Prostate gland (tissue), 2 donors: ENCODE data around the gene BATF3. TPM values are rescaled to one million over a fixed set of nuclear protein-coding genes. Genes with fewer than 3 reads are reported as not detected.

Source experiments
- DNase-seq: peaks from one replicate; pipeline ENCODE4 v3.0.0-alpha.2; 2019; ENCODE audit warnings: low spot score
- H3K27ac ChIP-seq, 2 donors: fragments of 200-600 bp; sonication (generic); 2 replicates each; pipeline ENCODE4 v1.5.1; 2017 to 2019
- H3K27me3 ChIP-seq: fragments of 200-600 bp; sonication (generic); replicated peaks from 2 replicates; pipeline ENCODE4 v1.5.1; 2019; ENCODE audit not compliant: insufficient read depth
- H3K36me3 ChIP-seq, 2 donors: fragments of 200-600 bp; sonication (generic); 1 replicate in 1 of 2; 2 replicates in 1 of 2; pipeline versions ENCODE4 v1.5.1 to v1.8.1; 2017 to 2019
- H3K4me1 ChIP-seq: fragments of 200-600 bp; sonication (generic); replicated peaks from 2 replicates; pipeline ENCODE4 v1.5.1; 2019
- H3K4me3 ChIP-seq, 2 donors: fragments of 200-600 bp; sonication (generic); 2 replicates each; pipeline ENCODE4 v1.5.1; 2017 to 2019
- H3K9me3 ChIP-seq: fragments of 200-600 bp; sonication (generic); 2 replicates; pipeline ENCODE4 v1.5.1; 2017
- POLR2A ChIP-seq: fragments of 450-650 bp; IDR thresholded peaks from one replicate; pipeline ENCODE4 v1.6.1; 2016; ENCODE audit warnings: antibody characterized with exemption, mild to moderate bottlenecking
- POLR2AphosphoS5 ChIP-seq: sonication (generic); formaldehyde crosslinking; IDR thresholded peaks from one replicate; pipeline ENCODE4 v1.6.1; 2017; ENCODE audit warnings: antibody characterized with exemption
- WGBS: methylation state at CpG from one replicate; pipeline ENCODE4 v1.1.5; 2018; 5-methylcytosine and 5-hydroxymethylcytosine counted together
- intact Hi-C: fragments of 100-400 bp; cut with DNase I; formaldehyde crosslinking; loops from one replicate; pipeline ENCODE4 v1.14.2; 2022
- total RNA-seq, 2 donors: library from RNA; depleted of rRNA; stranded (reverse); fragments of >200 nt; gene quantifications; one replicate each; pipeline ENCODE4 v1.1.0, GENCODE V29; 2016
- TF ChIP-seq, protein P1 (sequence below), 4 experiments: fragments of 200-600 bp in 2 of 4; fragments of 450-650 bp in 2 of 4; sonication (generic) in 2 of 4; IDR thresholded peaks; 1 replicate in 3 of 4; 2 replicates in 1 of 4; pipeline ENCODE4 v1.5.1; 2016 to 2019; ENCODE audit warnings: antibody characterized with exemption in 4 of 4, mild to moderate bottlenecking in 2 of 4, moderate library complexity in 2 of 4

BATF3 gene
- total RNA-seq, 2 donors from 2014 or later, result 4.0 TPM; not detected in 1

DNA sequence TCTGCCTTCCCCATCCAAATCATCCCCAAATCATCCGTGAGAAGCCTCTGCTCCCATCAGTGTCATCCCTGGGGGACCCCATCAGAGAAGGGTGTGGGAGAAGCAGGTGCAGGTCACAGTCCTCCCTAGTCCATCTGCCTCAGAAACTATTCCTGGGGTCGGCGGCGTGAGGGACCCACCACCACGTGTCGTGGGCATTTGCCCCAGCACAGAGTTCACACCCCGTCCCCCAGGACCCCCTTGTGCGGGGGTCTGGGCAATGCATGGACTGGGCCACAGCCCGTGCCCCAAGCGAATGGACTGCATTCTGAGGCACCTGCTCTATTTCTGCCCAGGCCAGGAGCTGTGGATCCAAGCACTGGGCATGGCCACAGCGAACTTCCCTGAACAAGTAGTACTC, 52.6 kb downstream of the BATF3 start:
- TF ChIP-seq POLR2AphosphoS5 (no peak), POLR2A (no peak)
- TF ChIP-seq, protein P1, sequence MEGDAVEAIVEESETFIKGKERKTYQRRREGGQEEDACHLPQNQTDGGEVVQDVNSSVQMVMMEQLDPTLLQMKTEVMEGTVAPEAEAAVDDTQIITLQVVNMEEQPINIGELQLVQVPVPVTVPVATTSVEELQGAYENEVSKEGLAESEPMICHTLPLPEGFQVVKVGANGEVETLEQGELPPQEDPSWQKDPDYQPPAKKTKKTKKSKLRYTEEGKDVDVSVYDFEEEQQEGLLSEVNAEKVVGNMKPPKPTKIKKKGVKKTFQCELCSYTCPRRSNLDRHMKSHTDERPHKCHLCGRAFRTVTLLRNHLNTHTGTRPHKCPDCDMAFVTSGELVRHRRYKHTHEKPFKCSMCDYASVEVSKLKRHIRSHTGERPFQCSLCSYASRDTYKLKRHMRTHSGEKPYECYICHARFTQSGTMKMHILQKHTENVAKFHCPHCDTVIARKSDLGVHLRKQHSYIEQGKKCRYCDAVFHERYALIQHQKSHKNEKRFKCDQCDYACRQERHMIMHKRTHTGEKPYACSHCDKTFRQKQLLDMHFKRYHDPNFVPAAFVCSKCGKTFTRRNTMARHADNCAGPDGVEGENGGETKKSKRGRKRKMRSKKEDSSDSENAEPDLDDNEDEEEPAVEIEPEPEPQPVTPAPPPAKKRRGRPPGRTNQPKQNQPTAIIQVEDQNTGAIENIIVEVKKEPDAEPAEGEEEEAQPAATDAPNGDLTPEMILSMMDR (IDR thresholded peaks at IDR 0.05), result no peak
- Histone ChIP-seq H3K27me3 (no peaks in the 10 kb centered on the region), H3K4me1 (no peaks in the 10 kb centered on the region), H3K27ac (no peak overlapping the region), H3K4me3 (no peak overlapping the region), H3K36me3 (no peaks in the 10 kb centered on the region), H3K9me3 (no peaks in the 10 kb centered on the region)
- WGBS, result 92% methylated on average over 10 of the region's 11 CpGs
- DNase-seq, result no peak
- intact Hi-C loops, result no loop called here

DNA sequence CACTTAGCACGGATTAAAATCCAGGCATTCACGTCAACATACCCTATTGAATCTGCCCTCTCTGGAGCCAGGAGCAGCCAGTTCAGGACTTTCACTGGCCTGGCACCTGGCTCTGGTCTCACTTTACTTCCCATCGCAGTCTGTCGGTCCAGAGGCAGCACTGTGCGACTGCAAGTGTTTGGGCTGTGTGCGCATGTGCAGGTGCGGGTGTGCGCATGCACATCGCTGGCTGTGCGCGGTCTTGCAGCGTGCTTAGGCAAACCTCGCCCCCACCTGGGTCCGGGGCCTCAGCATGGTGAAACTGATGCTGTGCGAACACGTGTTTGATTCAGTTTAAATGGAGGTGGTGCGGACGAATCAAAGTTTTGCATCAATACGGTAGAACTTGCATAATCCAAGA, 53.1 kb downstream of the BATF3 start:
- Histone ChIP-seq H3K27me3 (no peaks in the 10 kb centered on the region), H3K4me3 (no peak overlapping the region), H3K27ac (no peak overlapping the region), H3K4me1 (no peaks in the 10 kb centered on the region), H3K36me3 (no peaks in the 10 kb centered on the region), H3K9me3 (no peaks in the 10 kb centered on the region)
- no peak for DNase-seq
- intact Hi-C loops, result no loop called here
- TF ChIP-seq POLR2A, result no peak
- TF ChIP-seq POLR2AphosphoS5, result no peak
- TF ChIP-seq, protein P1 (IDR thresholded peaks at IDR 0.05), result no peak
- WGBS, result 88% methylated on average over 19 of the region's 19 CpGs

DNA sequence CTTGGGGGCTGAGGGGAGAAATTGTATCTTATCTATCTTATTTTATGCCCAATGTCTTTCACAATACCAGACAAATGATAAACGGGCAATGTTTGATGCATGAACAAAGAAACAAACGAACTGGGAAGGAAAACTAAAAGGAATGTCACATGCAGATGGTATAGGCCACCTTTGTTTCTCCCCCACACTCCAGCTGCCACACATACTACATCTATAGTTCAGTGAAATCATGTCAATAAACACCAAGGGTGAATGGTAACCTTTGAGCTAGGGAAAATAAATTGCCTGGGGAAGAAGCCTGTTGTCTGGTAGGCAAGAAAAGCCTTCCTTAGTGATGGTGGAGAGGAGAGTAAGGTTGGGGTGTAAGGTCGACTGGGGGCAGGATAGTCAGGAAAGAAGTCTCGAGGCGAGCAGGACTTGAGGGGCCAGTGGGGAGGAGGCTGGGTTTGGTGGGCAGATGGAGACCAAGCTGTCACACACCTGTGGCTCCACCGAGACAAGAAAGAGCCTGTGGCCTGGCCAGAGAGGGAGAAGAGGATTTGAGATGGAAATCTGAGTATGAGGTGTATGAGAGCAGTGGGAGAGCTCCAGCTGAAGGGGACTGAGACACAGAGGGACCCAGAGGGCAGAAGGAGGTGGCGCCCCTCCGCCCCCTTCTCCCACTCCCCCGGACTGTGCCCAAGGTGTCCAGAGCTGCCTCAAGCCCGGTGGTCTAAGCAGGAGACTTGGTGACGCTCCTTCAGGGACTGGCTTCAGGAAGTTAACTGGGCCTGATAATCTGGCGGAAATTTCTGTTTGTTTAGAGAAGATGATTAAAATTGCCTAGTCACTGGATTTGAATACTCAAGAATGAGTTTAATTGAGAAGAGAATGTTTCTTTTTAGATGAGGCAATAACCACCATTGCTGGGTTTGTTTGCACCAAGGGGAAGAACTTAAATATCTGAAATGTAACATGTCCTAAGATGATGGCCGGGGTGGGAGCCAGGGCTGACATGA, 53.8 kb downstream of the BATF3 start:
- Histone ChIP-seq H3K4me3 (no peak overlapping the region), H3K27me3 (no peaks in the 10 kb centered on the region), H3K4me1 (no peaks in the 10 kb centered on the region), H3K27ac (no peak overlapping the region), H3K36me3 (no peaks in the 10 kb centered on the region), H3K9me3 (no peaks in the 10 kb centered on the region)
- WGBS, result 82% methylated on average over 13 of the region's 13 CpGs
- DNase-seq, result no peak
- intact Hi-C loops, result no loop called here
- TF ChIP-seq, protein P1 (IDR thresholded peaks at IDR 0.05), result no peak
- TF ChIP-seq POLR2A (no peak), POLR2AphosphoS5 (no peak)

DNA sequence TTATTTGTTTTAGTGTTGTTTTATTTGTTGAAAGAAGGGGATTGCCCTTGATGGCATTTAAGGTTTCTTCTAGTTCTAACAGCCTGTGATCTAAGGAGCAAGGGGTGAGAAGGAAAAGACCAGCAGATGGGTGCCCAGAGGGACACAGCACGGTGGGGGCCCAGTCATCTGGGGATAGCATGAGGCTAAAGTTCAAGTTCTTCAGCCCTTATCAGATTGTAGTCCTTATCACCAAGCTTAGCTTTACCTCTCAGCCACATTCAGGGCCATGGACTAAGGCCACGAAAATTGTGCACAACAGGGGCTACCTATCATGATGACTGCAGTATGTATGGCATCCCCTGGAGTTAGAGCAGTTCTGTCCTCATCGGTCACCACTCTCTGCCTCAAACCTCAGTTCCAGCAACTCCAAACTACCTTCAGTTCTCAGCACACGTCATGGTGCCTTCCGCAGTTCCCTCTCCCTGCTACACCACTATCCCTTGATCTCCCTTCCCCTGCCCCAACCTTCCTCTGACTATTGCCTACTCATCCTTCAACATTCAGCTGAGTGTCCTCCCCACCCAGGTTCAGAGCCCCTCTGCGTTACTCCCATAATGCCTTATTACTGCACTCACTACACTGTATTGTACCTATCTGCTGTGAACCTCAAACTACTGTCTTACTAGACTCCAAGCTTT, 54.6 kb downstream of the BATF3 start:
- 88% methylated on average over 6 of the region's 6 CpGs for WGBS
- intact Hi-C loops, result no loop called here
- H3K27me3 ChIP-seq, result no peaks in the 10 kb centered on the region
- DNase-seq, result no peak
- TF ChIP-seq POLR2A, result no peak
- TF ChIP-seq, protein P1 (IDR thresholded peaks at IDR 0.05), result no peak
- TF ChIP-seq POLR2AphosphoS5, result no peak
- H3K36me3 ChIP-seq, result no peaks in the 10 kb centered on the region
- no peak overlapping the region for H3K27ac ChIP-seq
- no peaks in the 10 kb centered on the region for H3K9me3 ChIP-seq
- H3K4me3 ChIP-seq, result no peak overlapping the region
- H3K4me1 ChIP-seq, result no peaks in the 10 kb centered on the region
